Stomach (tissue), 4 donors: ENCODE results near the gene PRDM16.

ENCODE experiments used
- EP300 ChIP-seq: sonication (generic); formaldehyde crosslinking; IDR thresholded peaks from one replicate; pipeline ENCODE4 v1.6.1; 2017; ENCODE audit warnings: antibody characterized with exemption
- POLR2A ChIP-seq, 4 donors: fragments of 450-650 bp; IDR thresholded peaks; one replicate each; pipeline ENCODE4 v1.6.1; 2016; ENCODE audit warnings: antibody characterized with exemption in 4 of 4, control low read depth in 2 of 4, mild to moderate bottlenecking in 1 of 4, moderate library complexity in 1 of 4
- TF ChIP-seq, protein P1 (sequence below), 7 experiments: fragments of 450-650 bp in 4 of 7; fragments of 200-600 bp in 3 of 7; sonication (generic) in 3 of 7; IDR thresholded peaks; one replicate each; pipeline ENCODE4 v1.5.1; 2016 to 2019; ENCODE audit warnings: antibody characterized with exemption in 7 of 7, control low read depth in 2 of 7, mild to moderate bottlenecking in 1 of 7

DNA sequence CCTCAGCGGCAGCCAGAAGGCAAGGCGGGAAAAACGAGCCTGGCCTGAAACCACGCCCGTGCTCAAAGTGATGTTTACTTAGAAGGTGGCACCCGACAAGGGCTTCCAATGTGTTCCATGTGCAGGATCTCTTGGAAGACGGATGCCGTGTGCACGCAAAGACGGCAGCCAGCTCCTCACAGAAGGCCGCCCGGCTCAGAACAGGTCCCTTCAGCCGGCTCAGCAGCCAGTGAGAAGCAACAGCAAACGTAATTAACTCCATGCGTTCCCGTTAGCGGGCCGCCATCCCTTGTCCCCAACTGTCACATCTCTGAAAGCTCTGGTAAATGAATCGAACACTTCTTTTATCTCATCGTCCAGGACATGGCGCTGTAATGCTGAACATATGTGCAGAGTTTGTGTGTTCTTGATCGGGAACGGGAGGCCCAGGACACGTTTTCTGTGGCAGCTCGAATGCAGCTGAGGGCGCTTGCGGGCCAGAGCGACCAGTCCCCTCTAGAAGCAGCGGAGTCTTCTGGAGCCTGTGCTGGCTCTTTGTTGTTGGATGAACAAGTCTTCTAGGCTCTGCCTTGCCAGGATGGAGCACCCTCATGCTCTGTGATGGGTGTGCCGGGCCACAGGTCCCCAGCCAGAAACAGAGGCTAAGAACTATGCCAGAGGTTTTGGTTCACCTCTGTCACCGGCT is 290.9 kb downstream of the PRDM16 start:
- TF ChIP-seq EP300, result no peak
- TF ChIP-seq, protein P1, sequence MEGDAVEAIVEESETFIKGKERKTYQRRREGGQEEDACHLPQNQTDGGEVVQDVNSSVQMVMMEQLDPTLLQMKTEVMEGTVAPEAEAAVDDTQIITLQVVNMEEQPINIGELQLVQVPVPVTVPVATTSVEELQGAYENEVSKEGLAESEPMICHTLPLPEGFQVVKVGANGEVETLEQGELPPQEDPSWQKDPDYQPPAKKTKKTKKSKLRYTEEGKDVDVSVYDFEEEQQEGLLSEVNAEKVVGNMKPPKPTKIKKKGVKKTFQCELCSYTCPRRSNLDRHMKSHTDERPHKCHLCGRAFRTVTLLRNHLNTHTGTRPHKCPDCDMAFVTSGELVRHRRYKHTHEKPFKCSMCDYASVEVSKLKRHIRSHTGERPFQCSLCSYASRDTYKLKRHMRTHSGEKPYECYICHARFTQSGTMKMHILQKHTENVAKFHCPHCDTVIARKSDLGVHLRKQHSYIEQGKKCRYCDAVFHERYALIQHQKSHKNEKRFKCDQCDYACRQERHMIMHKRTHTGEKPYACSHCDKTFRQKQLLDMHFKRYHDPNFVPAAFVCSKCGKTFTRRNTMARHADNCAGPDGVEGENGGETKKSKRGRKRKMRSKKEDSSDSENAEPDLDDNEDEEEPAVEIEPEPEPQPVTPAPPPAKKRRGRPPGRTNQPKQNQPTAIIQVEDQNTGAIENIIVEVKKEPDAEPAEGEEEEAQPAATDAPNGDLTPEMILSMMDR (IDR thresholded peaks at IDR 0.05), result no peak
- TF ChIP-seq POLR2A (IDR thresholded peaks at IDR 0.05), result no peak
